DOHH2 (cell line): ENCODE measurements around the gene MAOA.

Source experiments
- EZH2phosphoT487 ChIP-seq: fragments of 200-600 bp; sonication (generic); IDR thresholded peaks from 2 replicates; pipeline ENCODE4 v1.6.1; 2017; ENCODE audit warnings: borderline replicate concordance, mild to moderate bottlenecking, antibody characterized with exemption, low read length, moderate library complexity, mixed read lengths
- TF ChIP-seq, protein P1 (sequence below): fragments of 200-600 bp; sonication (generic); IDR thresholded peaks from one replicate; pipeline ENCODE4 v1.5.1; 2014; ENCODE audit warnings: antibody characterized with exemption, mild to moderate bottlenecking, low read depth, low read length; ENCODE audit not compliant: poor library complexity, severe bottlenecking

DNA sequence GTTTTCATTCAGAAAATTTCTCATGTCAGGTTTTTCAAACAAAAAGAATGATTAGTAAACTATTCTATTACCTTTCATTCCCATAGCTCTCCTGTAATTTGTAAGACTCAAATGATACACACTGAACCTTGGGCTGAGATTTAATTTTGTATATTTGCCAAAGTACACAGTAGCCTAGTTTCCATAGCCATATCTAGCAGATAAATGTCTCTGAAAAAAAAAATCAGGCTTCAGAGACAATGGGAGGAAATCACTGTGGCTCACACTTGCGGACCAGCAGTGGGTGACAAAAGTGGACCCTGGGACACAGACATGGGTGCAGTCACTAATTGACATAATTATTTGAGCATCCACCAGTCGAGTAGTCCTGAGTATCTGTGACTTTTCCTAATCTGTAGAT lies 46.6 kb downstream of the MAOA start:
- TF ChIP-seq, protein P1, sequence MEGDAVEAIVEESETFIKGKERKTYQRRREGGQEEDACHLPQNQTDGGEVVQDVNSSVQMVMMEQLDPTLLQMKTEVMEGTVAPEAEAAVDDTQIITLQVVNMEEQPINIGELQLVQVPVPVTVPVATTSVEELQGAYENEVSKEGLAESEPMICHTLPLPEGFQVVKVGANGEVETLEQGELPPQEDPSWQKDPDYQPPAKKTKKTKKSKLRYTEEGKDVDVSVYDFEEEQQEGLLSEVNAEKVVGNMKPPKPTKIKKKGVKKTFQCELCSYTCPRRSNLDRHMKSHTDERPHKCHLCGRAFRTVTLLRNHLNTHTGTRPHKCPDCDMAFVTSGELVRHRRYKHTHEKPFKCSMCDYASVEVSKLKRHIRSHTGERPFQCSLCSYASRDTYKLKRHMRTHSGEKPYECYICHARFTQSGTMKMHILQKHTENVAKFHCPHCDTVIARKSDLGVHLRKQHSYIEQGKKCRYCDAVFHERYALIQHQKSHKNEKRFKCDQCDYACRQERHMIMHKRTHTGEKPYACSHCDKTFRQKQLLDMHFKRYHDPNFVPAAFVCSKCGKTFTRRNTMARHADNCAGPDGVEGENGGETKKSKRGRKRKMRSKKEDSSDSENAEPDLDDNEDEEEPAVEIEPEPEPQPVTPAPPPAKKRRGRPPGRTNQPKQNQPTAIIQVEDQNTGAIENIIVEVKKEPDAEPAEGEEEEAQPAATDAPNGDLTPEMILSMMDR, result no peak
- TF ChIP-seq EZH2phosphoT487, result no peak
